K562 (cell line): Measurements from ENCODE around the gene CNTN2.

ENCODE experiments used
- BRF2 ChIP-seq: IDR thresholded peaks from 3 replicates; pipeline ENCODE4 v1.6.1; 2011; ENCODE audit warnings: borderline replicate concordance, mild to moderate bottlenecking; ENCODE audit not compliant: insufficient read length, insufficient read depth
- JUNB ChIP-seq: fragments of 450-650 bp; formaldehyde crosslinking; conservative IDR thresholded peaks from 2 replicates; pipeline ENCODE4 v1.4.0; 2020; ENCODE audit warnings: mild to moderate bottlenecking
- JUND ChIP-seq, 2 experiments: IDR thresholded peaks; 2 replicates in 1 of 2; 3 replicates in 1 of 2; pipeline ENCODE4 v1.6.1; 2011; ENCODE audit warnings: borderline replicate concordance in 2 of 2, low read depth in 2 of 2, low read length in 2 of 2, improper control_type of control experiment in 1 of 2, missing biosample characterization in 1 of 2, missing genetic modification characterization in 1 of 2, missing genetic modification reagents in 1 of 2
- NBN ChIP-seq: fragments of 450-650 bp; IDR thresholded peaks from 2 replicates; pipeline ENCODE4 v1.6.1; 2016; ENCODE audit warnings: low read depth, mild to moderate bottlenecking
- POLR2A ChIP-seq: fragments of 450-650 bp; conservative IDR thresholded peaks from 2 replicates; pipeline ENCODE4 v1.6.1; 2016

DNA sequence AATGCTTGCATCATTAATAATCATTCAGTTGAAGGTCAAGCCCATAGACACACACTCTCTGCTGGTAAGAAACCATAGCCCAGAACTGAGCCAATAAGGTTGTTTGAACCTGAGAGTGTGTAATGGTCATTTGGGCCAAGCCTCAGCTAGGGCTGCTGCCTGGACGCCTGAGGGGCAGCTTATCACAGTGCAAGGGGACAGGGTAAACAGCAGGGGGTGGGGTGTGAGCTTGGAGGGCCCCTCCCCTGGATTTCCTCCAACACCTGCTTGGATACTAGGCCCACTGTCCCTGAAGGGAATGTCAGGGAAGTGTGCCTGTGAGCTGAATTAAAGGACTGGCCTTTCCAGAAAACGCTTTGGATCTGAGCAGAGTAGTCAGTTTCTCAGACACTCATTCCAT is 24.6 kb upstream of the CNTN2 start:
- TF ChIP-seq NBN: no peak
- TF ChIP-seq JUNB (CRISPR knock-in tag): no peak
- TF ChIP-seq BRF2: no peak
- no peak for TF ChIP-seq POLR2A
- no peak for TF ChIP-seq JUND (IDR thresholded peaks at IDR 0.05; ENCODE audit: borderline replicate concordance, low read depth, low read length)
- no peak for TF ChIP-seq JUND (tag; IDR thresholded peaks at IDR 0.05; ENCODE audit: borderline replicate concordance, low read depth, low read length)
